Neuronal stem cell (in vitro differentiated cells): ENCODE measurements around the gene KCNK15.
A peak's percentile ranks its signal among the peaks of the same experiment; 100 is the strongest.

ENCODE experiments used
- DNase-seq: peaks from one replicate; pipeline ENCODE4 v3.0.0-alpha.2; 2013; ENCODE audit warnings: low spot score
- H2AFZ ChIP-seq: one replicate; pipeline ENCODE4 v1.6.1; 2013; ENCODE audit warnings: mild to moderate bottlenecking, low read length, inconsistent platforms
- H2AK5ac ChIP-seq: 2 replicates; pipeline ENCODE4 v1.6.1; 2013; ENCODE audit warnings: low read depth, mild to moderate bottlenecking, inconsistent platforms, low read length, moderate library complexity, mixed read lengths
- H2BK120ac ChIP-seq: 2 replicates; pipeline ENCODE4 v1.6.1; 2013; ENCODE audit warnings: low read depth, mild to moderate bottlenecking, inconsistent platforms, low read length, moderate library complexity, mixed read lengths
- H2BK12ac ChIP-seq: one replicate; pipeline ENCODE4 v1.6.1; 2013; ENCODE audit warnings: low read length, inconsistent platforms
- H2BK15ac ChIP-seq: 2 replicates; pipeline ENCODE4 v1.6.1; 2013; ENCODE audit warnings: mild to moderate bottlenecking, low read length, inconsistent platforms, mixed read lengths
- H2BK5ac ChIP-seq: one replicate; pipeline ENCODE4 v1.6.1; 2013; ENCODE audit warnings: inconsistent platforms, mild to moderate bottlenecking, low read length, moderate library complexity
- H3K14ac ChIP-seq: one replicate; pipeline ENCODE4 v1.6.1; 2013; ENCODE audit warnings: low read length, inconsistent platforms
- H3K18ac ChIP-seq: 2 replicates; pipeline ENCODE4 v1.6.1; 2013; ENCODE audit warnings: low read length, inconsistent platforms
- H3K23ac ChIP-seq: 2 replicates; pipeline ENCODE4 v1.6.1; 2013; ENCODE audit warnings: low read depth, mild to moderate bottlenecking, mixed read lengths, low read length, inconsistent platforms; ENCODE audit not compliant: poor library complexity
- H3K27ac ChIP-seq: replicated peaks from 3 replicates; pipeline ENCODE4 v1.5.1; 2013; ENCODE audit warnings: low read length, inconsistent platforms
- H3K27me3 ChIP-seq, 3 experiments: 2 replicates each; pipeline ENCODE4 v1.6.1; 2013; ENCODE audit warnings: low read length in 3 of 3, mild to moderate bottlenecking in 2 of 3, inconsistent platforms in 1 of 3, low read depth in 1 of 3, mixed read lengths in 1 of 3, moderate library complexity in 1 of 3; ENCODE audit not compliant: control insufficient read depth in 3 of 3, insufficient read depth in 3 of 3
- H3K36me3 ChIP-seq, 2 donors: replicated peaks in 1 of 2; 2 replicates each; pipeline ENCODE4 v1.6.1; 2013; ENCODE audit warnings: low read length in 2 of 2; ENCODE audit not compliant: control insufficient read depth in 2 of 2, insufficient read depth in 2 of 2
- H3K4ac ChIP-seq: 2 replicates; pipeline ENCODE4 v1.6.1; 2013; ENCODE audit warnings: inconsistent platforms, mild to moderate bottlenecking, low read length, moderate library complexity
- H3K4me1 ChIP-seq, 2 donors: 1 replicate in 1 of 2; 2 replicates in 1 of 2; pipeline ENCODE4 v1.6.1; 2013; ENCODE audit warnings: low read length in 2 of 2, low read depth in 1 of 2; ENCODE audit not compliant: control insufficient read depth in 2 of 2, insufficient read depth in 1 of 2
- H3K4me2 ChIP-seq: one replicate; pipeline ENCODE4 v1.6.1; 2013; ENCODE audit warnings: mild to moderate bottlenecking, low read length, inconsistent platforms; ENCODE audit not compliant: insufficient read depth, poor library complexity, severe bottlenecking
- H3K4me3 ChIP-seq, 2 donors: 2 replicates each; pipeline ENCODE4 v1.5.1; 2013; ENCODE audit warnings: low read length in 2 of 2, mild to moderate bottlenecking in 2 of 2, inconsistent platforms in 1 of 2, moderate library complexity in 1 of 2
- H3K79me1 ChIP-seq: one replicate; pipeline ENCODE4 v1.6.1; 2013; ENCODE audit warnings: low read depth, mild to moderate bottlenecking, inconsistent platforms, low read length, moderate library complexity
- H3K9ac ChIP-seq: one replicate; pipeline ENCODE4 v1.6.1; 2013; ENCODE audit warnings: mild to moderate bottlenecking, low read depth, low read length, inconsistent platforms; ENCODE audit not compliant: poor library complexity
- H3K9me3 ChIP-seq, 2 donors: replicated peaks in 1 of 2; 2 replicates each; pipeline versions ENCODE3 to v1.6.1; 2013; ENCODE audit warnings: low read length in 2 of 2, mild to moderate bottlenecking in 2 of 2, inconsistent platforms in 1 of 2, low read depth in 1 of 2, mixed read lengths in 1 of 2, moderate library complexity in 1 of 2; ENCODE audit not compliant: control insufficient read depth in 2 of 2, insufficient read depth in 1 of 2
- H4K8ac ChIP-seq: one replicate; pipeline ENCODE4 v1.6.1; 2013; ENCODE audit warnings: low read depth, mild to moderate bottlenecking, inconsistent platforms, low read length, moderate library complexity
- H4K91ac ChIP-seq: one replicate; pipeline ENCODE4 v1.6.1; 2013; ENCODE audit warnings: low read length, low read depth, mild to moderate bottlenecking, inconsistent platforms; ENCODE audit not compliant: poor library complexity
- WGBS, 2 donors: extraction: QIAGEN DNeasy Blood & Tissue Kit; methylation state at CpG; one replicate each; pipeline ENCODE4 v1.1.7; 2013; ENCODE audit warnings: missing lambda C conversion rate in 2 of 2, mixed read lengths in 1 of 2; ENCODE audit not compliant: insufficient read length in 2 of 2, insufficient replicate concordance in 1 of 2; ENCODE audit errors: extremely low coverage in 2 of 2; 5-methylcytosine and 5-hydroxymethylcytosine counted together

KCNK15 gene

GRCh38 chr20:44700306-44700705 is 45.4 kb upstream of the KCNK15 start:
- H2BK12ac ChIP-seq = no peak overlapping the region
- no peaks in the 10 kb centered on the region for H3K36me3 ChIP-seq
- no peak overlapping the region for H3K27ac ChIP-seq
- H3K4ac ChIP-seq = no peak overlapping the region
- H3K14ac ChIP-seq = no peak overlapping the region
- no CpG with 5 or more reads among the region's 11 CpGs for WGBS, 2 donors
- no peak overlapping the region for H3K18ac ChIP-seq
- no peak overlapping the region for H2BK120ac ChIP-seq
- DNase-seq = no peak
- peaks cover 0 to 4% (median 0%) of the 10 kb centered on the region in 3 experiments for H3K27me3 ChIP-seq
- no peak overlapping the region for H4K8ac ChIP-seq
- no peaks in the 10 kb centered on the region for H3K79me1 ChIP-seq
- no peak overlapping the region for H3K23ac ChIP-seq
- no peak overlapping the region for H3K9ac ChIP-seq
- H2BK5ac ChIP-seq = no peak overlapping the region
- H3K4me1 ChIP-seq = peaks cover 8 to 11% of the 10 kb centered on the region in 2 donors
- H2BK15ac ChIP-seq = no peak overlapping the region
- peak overlapping the region in 1 of 2 donors; percentile 49 for H3K4me3 ChIP-seq
- H3K4me2 ChIP-seq = no peak overlapping the region
- H4K91ac ChIP-seq = no peak overlapping the region
- H3K9me3 ChIP-seq = no peaks in the 10 kb centered on the region
- no peak overlapping the region for H2AFZ ChIP-seq
- no peak overlapping the region for H2AK5ac ChIP-seq

- Histone ChIP-seq H4K91ac (no peak overlapping the region), H2AK5ac (no peak overlapping the region), H4K8ac (no peak overlapping the region), H3K4ac (no peak overlapping the region), H2BK120ac (no peak overlapping the region), H2AFZ (no peak overlapping the region), H3K4me1 (peaks cover 9 to 13% of the 10 kb centered on the region in 2 donors), H2BK15ac (no peak overlapping the region), H3K14ac (no peak overlapping the region), H2BK12ac (no peak overlapping the region), H3K23ac (no peak overlapping the region), H3K9me3 (no peaks in the 10 kb centered on the region), H3K36me3 (no peaks in the 10 kb centered on the region), H3K4me2 (no peak overlapping the region), H3K9ac (no peak overlapping the region), H2BK5ac (peak overlapping the region; percentile 7), H3K4me3 (peak overlapping the region in 1 of 2 donors; percentile 37), H3K18ac (peak overlapping the region; percentile 4), H3K79me1 (no peaks in the 10 kb centered on the region), H3K27ac (no peak overlapping the region), H3K27me3 (peaks cover 0 to 4% (median 0%) of the 10 kb centered on the region in 3 experiments)
- WGBS, 2 donors = no CpG with 5 or more reads among the region's 15 CpGs
- no peak for DNase-seq
Observed at GRCh38 chr20:44701118-44701857, 44.4 kb upstream of the KCNK15 start.

GRCh38 chr20:44701858-44702256 is 43.8 kb upstream of the KCNK15 start:
- Histone ChIP-seq H2BK12ac (no peak overlapping the region), H4K8ac (no peak overlapping the region), H3K9ac (no peak overlapping the region), H2BK5ac (no peak overlapping the region), H2AFZ (no peak overlapping the region), H4K91ac (no peak overlapping the region), H2AK5ac (no peak overlapping the region), H3K4me1 (peaks cover 13 to 18% of the 10 kb centered on the region in 2 donors), H3K27ac (no peak overlapping the region), H3K4me3 (no peak overlapping the region), H3K4me2 (no peak overlapping the region), H2BK15ac (no peak overlapping the region), H3K79me1 (no peaks in the 10 kb centered on the region), H3K23ac (no peak overlapping the region), H3K27me3 (peaks cover 0 to 4% (median 0%) of the 10 kb centered on the region in 3 experiments), H3K14ac (no peak overlapping the region), H3K4ac (no peak overlapping the region), H3K36me3 (no peaks in the 10 kb centered on the region), H3K9me3 (no peaks in the 10 kb centered on the region), H3K18ac (no peak overlapping the region), H2BK120ac (no peak overlapping the region)
- DNase-seq = no peak
- no CpG with 5 or more reads among the region's 7 CpGs for WGBS, 2 donors

DNA sequence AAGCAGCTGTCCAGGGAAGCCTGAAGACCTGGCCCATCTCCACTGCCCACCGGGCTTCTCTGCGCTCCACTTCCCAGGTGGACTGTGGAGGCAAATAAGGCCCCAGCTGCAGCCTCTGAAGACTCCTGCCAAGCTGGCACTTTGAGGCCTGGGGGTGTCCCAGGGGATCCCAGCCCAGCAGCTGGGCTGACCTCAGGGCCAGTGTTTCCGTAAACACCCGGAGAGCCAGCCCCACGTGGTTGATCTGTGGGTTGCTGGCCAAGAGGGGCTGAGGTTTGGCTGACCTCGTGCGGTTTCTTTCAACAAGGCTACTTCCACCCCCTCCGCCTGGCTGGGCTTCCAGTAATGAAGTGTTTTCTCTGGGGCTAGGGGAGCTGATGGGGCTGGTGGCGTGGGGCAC is 42.9 kb upstream of the KCNK15 start:
- no CpG with 5 or more reads among the region's 9 CpGs for WGBS, 2 donors
- H3K27ac ChIP-seq = no peak overlapping the region
- H3K4me2 ChIP-seq = no peak overlapping the region
- H3K9me3 ChIP-seq = no peaks in the 10 kb centered on the region
- H2BK120ac ChIP-seq = no peak overlapping the region
- H3K4ac ChIP-seq = no peak overlapping the region
- H3K79me1 ChIP-seq = no peaks in the 10 kb centered on the region
- no peak overlapping the region for H3K4me3 ChIP-seq
- no peak overlapping the region for H2BK15ac ChIP-seq
- H2AK5ac ChIP-seq = no peak overlapping the region
- no peak overlapping the region for H2BK5ac ChIP-seq
- H3K4me1 ChIP-seq = peaks cover 13 to 18% of the 10 kb centered on the region in 2 donors
- H3K9ac ChIP-seq = no peak overlapping the region
- H2BK12ac ChIP-seq = no peak overlapping the region
- H2AFZ ChIP-seq = no peak overlapping the region
- no peak overlapping the region for H3K23ac ChIP-seq
- no peaks in the 10 kb centered on the region for H3K36me3 ChIP-seq
- H4K91ac ChIP-seq = no peak overlapping the region
- H3K27me3 ChIP-seq = peaks cover 0 to 4% (median 0%) of the 10 kb centered on the region in 3 experiments
- H3K18ac ChIP-seq = no peak overlapping the region
- no peak overlapping the region for H3K14ac ChIP-seq
- no peak overlapping the region for H4K8ac ChIP-seq
- no peak for DNase-seq
